CD4-positive, alpha-beta memory T cell (primary cell): ENCODE measurements around the gene GBP1. TPM values are rescaled to one million over a fixed set of nuclear protein-coding genes. Genes with fewer than 3 reads are reported as not detected.

Experiments
- CTCF ChIA-PET: fragments of 350-600 bp; sonication (Branson Sonifier 250); formaldehyde crosslinking; loops from one replicate; lab custom pipeline; 2021; ENCODE audit warnings: inconsistent platforms; ENCODE audit not compliant: partially characterized antibody; lab: Charles Lee
- POLR2A ChIA-PET: fragments of 350-600 bp; sonication (Branson Sonifier 250); formaldehyde crosslinking; loops from one replicate; lab custom pipeline; 2021; ENCODE audit not compliant: partially characterized antibody; lab: Charles Lee
- DNase-seq, 5 donors: peaks; one replicate each; pipeline versions ENCODE4 v3.0.0 to v3.0.0-alpha.2; 2020 to 2022; ENCODE audit warnings: mixed read lengths in 1 of 5
- H3K27ac ChIP-seq: one replicate; pipeline ENCODE4 v1.7.0; 2013; ENCODE audit warnings: low read depth, low read length
- H3K27me3 ChIP-seq: 2 replicates; pipeline ENCODE4 v1.7.0; 2013; ENCODE audit warnings: mild to moderate bottlenecking, low read length, moderate library complexity; ENCODE audit not compliant: insufficient read depth
- H3K36me3 ChIP-seq: 2 replicates; pipeline ENCODE4 v1.7.0; 2013; ENCODE audit warnings: mild to moderate bottlenecking, low read length, moderate library complexity; ENCODE audit not compliant: insufficient read depth
- H3K4me1 ChIP-seq: 2 replicates; pipeline ENCODE4 v1.7.0; 2013; ENCODE audit warnings: mild to moderate bottlenecking, low read length, moderate library complexity; ENCODE audit not compliant: insufficient read depth
- H3K4me3 ChIP-seq, 2 donors: one replicate each; pipeline ENCODE4 v1.7.0; 2013; ENCODE audit warnings: low read length in 2 of 2, mild to moderate bottlenecking in 1 of 2
- H3K9me3 ChIP-seq, 2 donors: one replicate each; pipeline ENCODE4 v1.7.0; 2013; ENCODE audit warnings: low read length in 2 of 2, control low read depth in 1 of 2; ENCODE audit not compliant: control insufficient read depth in 1 of 2
- H3K27ac Mint-ChIP-seq, 7 donors: one replicate each; pipeline ENCODE4 v1.8.0; 2020 to 2021; ENCODE audit warnings: mixed read lengths in 7 of 7, mild to moderate bottlenecking in 6 of 7, inconsistent platforms in 3 of 7, moderate library complexity in 3 of 7
- H3K27me3 Mint-ChIP-seq, 2 donors: one replicate each; pipeline ENCODE4 v1.8.0; 2020 to 2021; ENCODE audit warnings: mixed read lengths in 2 of 2
- H3K36me3 Mint-ChIP-seq, 2 donors: one replicate each; pipeline ENCODE4 v1.8.0; 2020 to 2021; ENCODE audit warnings: mixed read lengths in 2 of 2, inconsistent platforms in 1 of 2, mild to moderate bottlenecking in 1 of 2
- H3K4me1 Mint-ChIP-seq, 4 donors: one replicate each; pipeline ENCODE4 v1.8.0; 2020 to 2021; ENCODE audit warnings: mixed read lengths in 4 of 4, mild to moderate bottlenecking in 1 of 4
- H3K4me3 Mint-ChIP-seq, 8 donors: one replicate each; pipeline ENCODE4 v1.8.0; 2020 to 2021; ENCODE audit warnings: mixed read lengths in 8 of 8, mild to moderate bottlenecking in 7 of 8, moderate library complexity in 6 of 8, inconsistent platforms in 3 of 8
- H3K9me3 Mint-ChIP-seq, 8 donors: one replicate each; pipeline ENCODE4 v1.8.0; 2020 to 2021; ENCODE audit warnings: mixed read lengths in 8 of 8, mild to moderate bottlenecking in 5 of 8, inconsistent platforms in 3 of 8, moderate library complexity in 1 of 8
- intact Hi-C: fragments of 100-400 bp; cut with micrococcal nuclease; formaldehyde crosslinking; loops from one replicate; pipeline ENCODE4 v1.15.1; 2023
- polyA plus RNA-seq, 2 donors: library from polyadenylated mRNA; unstranded; fragments of 300-500 nt; fragmentation: Illumina TruSeq; gene quantifications; one replicate each; pipeline ENCODE4 v1.2.3, GENCODE V29; 2021
- total RNA-seq, 2 experiments: library from RNA; stranded (reverse); gene quantifications; one replicate each; pipeline ENCODE4 v1.2.3, GENCODE V29; 2021

Gene GBP1
- total and polyA plus RNA-seq, 4 experiments from 2014 or later, result 54.3 to 74.2 (median 70.0) TPM

DNA sequence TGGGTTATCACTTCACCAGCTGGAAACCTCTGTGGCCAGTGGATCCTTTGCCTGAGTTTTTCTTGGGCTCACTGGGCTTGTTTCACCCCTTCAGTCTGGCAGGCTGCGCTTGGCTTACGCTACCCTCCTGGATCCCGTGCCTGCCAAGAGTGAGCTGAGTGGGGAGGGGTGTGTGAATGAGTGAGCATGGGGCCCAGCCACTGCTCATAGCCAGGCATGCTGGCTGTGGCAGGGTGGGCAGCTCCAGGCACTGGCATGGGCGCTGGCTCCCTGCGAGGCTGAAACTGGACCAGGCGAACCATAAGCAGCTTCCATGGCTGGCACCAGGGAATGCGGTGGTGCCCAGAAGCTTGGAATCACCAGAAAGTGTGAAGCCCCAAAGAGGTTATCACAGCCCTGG, 22.5 kb downstream of the GBP1 start:
- no peak overlapping the region for H3K27ac Mint-ChIP-seq
- Histone ChIP-seq H3K27me3 (no peaks in the 10 kb centered on the region), H3K36me3 (no peaks in the 10 kb centered on the region), H3K27ac (no peak overlapping the region), H3K4me3 (no peak overlapping the region), H3K4me1 (peaks cover 23% of the 10 kb centered on the region), H3K9me3 (no peaks in the 10 kb centered on the region)
- intact Hi-C loops, result no loop called here
- CTCF ChIA-PET, result interaction anchor here (0.9 to 2.6 kb wide), 3 partner anchors 14 to 233 kb away, joined by 3 to 12 read pairs (median 3); partner anchors contain the start of gene GBP3
- H3K4me3 Mint-ChIP-seq, result no peak overlapping the region
- POLR2A ChIA-PET, result interaction anchor here (1.6 to 2.1 kb wide), 2 partner anchors 8 to 21 kb away, joined by 7 to 11 read pairs; no protein-coding TSS in a partner anchor
- no peaks in the 10 kb centered on the region for H3K27me3 Mint-ChIP-seq
- H3K9me3 Mint-ChIP-seq, result peaks cover 0 to 16% (median 1%) of the 10 kb centered on the region in 8 donors
- DNase-seq, result no peak
- peaks cover 25 to 40% (median 29%) of the 10 kb centered on the region in 4 donors for H3K4me1 Mint-ChIP-seq
- peaks cover 8 to 11% of the 10 kb centered on the region in 2 donors for H3K36me3 Mint-ChIP-seq

DNA sequence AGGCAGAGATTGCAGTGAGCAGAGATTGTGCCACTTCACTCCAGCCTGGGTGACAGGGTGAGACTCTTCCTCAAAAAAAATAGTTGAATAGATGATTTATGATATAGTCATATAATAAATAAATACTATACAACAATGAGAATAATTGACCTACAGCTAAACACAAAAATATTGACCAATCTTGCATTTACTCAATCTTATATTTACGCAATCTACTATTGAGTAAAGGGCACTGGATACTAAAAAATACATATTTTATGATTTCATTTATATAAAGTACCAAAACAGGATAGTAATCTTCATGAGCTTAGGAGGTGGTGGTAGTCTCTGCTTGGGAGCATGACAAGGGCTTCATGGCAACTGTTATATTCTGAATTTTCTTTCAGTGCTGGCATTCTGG, 23.3 kb downstream of the GBP1 start:
- Mint-ChIP-seq H3K9me3 (peaks cover 0 to 16% (median 1%) of the 10 kb centered on the region in 8 donors), H3K27ac (peak overlapping the region in 1 of 7 donors; percentile 58), H3K27me3 (no peaks in the 10 kb centered on the region), H3K4me1 (peaks cover 25 to 40% (median 28%) of the 10 kb centered on the region in 4 donors), H3K36me3 (peaks cover 8 to 10% of the 10 kb centered on the region in 2 donors), H3K4me3 (peak overlapping the region in 1 of 8 donors; percentile 62)
- intact Hi-C loops, result loop anchor here (2.0 kb wide), 1 partner anchor 19 kb away; the partner anchor contains the start of gene GBP3
- Histone ChIP-seq H3K27me3 (no peaks in the 10 kb centered on the region), H3K4me1 (peaks cover 23% of the 10 kb centered on the region), H3K4me3 (no peak overlapping the region), H3K27ac (no peak overlapping the region), H3K9me3 (no peaks in the 10 kb centered on the region), H3K36me3 (no peaks in the 10 kb centered on the region)
- POLR2A ChIA-PET, result interaction anchor here (1.1 to 2.1 kb wide), 5 partner anchors 7 to 75 kb away, joined by 3 to 11 read pairs (median 4); no protein-coding TSS in a partner anchor
- CTCF ChIA-PET, result interaction anchor here (1.1 to 2.6 kb wide), 2 partner anchors 20 to 234 kb away, joined by 3 to 12 read pairs; partner anchors contain the start of gene GBP3
- DNase-seq, result no peak

DNA sequence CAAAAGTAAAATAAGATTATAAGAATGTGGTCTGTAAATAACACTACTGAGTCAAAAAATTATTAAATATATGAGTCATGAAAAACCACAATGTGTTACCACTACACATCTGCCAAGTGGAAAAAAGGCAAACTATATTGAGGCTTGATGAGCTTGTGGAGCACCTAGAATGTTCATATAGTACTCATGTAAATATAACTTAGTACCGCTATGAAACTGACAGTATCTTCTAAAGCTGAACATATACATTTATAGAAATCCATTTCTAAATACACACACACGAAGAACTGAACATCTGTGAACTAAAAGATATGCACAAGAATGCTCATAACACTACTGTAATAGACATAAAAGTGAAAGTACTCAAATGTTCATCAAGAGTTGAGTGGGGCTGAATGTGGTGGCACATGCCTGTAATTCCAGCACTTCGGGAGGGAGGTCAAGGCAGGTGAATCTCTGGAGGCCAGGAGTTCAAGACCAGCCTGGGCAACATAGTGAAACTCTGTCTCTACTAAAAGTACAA, 23.8 kb downstream of the GBP1 start:
- peak overlapping the region in 1 of 7 donors; percentile 58 for H3K27ac Mint-ChIP-seq
- DNase-seq, result no peak
- no peaks in the 10 kb centered on the region for H3K27me3 Mint-ChIP-seq

DNA sequence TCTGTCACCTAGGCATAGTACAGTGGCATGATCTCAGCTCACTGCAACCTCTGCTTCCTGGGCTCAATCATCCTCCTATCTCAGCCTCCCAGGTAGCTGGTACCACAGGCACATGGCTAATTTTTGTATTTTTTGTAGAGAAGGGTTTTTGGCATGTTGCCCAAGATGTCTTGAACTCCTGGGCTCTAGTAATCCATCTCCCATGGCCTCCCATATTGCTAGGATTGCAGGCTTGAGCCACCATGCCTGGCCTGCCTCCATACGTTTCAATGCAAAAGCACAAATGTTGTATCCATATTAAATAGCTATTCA, 24.7 kb downstream of the GBP1 start:
- Histone ChIP-seq H3K4me1 (peaks cover 28% of the 10 kb centered on the region), H3K36me3 (no peaks in the 10 kb centered on the region), H3K27ac (no peak overlapping the region), H3K4me3 (no peak overlapping the region), H3K9me3 (no peaks in the 10 kb centered on the region), H3K27me3 (no peaks in the 10 kb centered on the region)
- CTCF ChIA-PET, result interaction anchor here (2.6 kb wide), 1 partner anchor 18 kb away, joined by 12 read pairs; the partner anchor contains the start of gene GBP3
- H3K4me1 Mint-ChIP-seq, result peaks cover 28 to 45% (median 32%) of the 10 kb centered on the region in 4 donors
- H3K9me3 Mint-ChIP-seq, result peaks cover 0 to 16% (median 1%) of the 10 kb centered on the region in 8 donors
- intact Hi-C loops, result loop anchor here (2.0 kb wide), 1 partner anchor 17 kb away; the partner anchor contains the start of gene GBP3
- H3K36me3 Mint-ChIP-seq, result peaks cover 8 to 10% of the 10 kb centered on the region in 2 donors
- POLR2A ChIA-PET, result interaction anchor here (0.7 to 2.2 kb wide), 4 partner anchors 19 to 46 kb away, joined by 3 to 7 read pairs (median 3); no protein-coding TSS in a partner anchor
- peak overlapping the region in 2 of 7 donors; percentile 32 to 37 for H3K27ac Mint-ChIP-seq
- peak overlapping the region in 6 of 8 donors; percentile 5 to 77 (median 37) for H3K4me3 Mint-ChIP-seq
- no peak for DNase-seq
- H3K27me3 Mint-ChIP-seq, result no peaks in the 10 kb centered on the region

More for the DNA sequence above, 23.8 kb downstream of the GBP1 start:
- peaks cover 8 to 10% of the 10 kb centered on the region in 2 donors for H3K36me3 Mint-ChIP-seq
- H3K27ac ChIP-seq, result no peak overlapping the region
- no peaks in the 10 kb centered on the region for H3K9me3 ChIP-seq
- H3K4me1 ChIP-seq, result peaks cover 23% of the 10 kb centered on the region
- H3K9me3 Mint-ChIP-seq, result peaks cover 0 to 16% (median 1%) of the 10 kb centered on the region in 8 donors
- ChIA-PET POLR2A (interaction anchor here (1.1 to 2.2 kb wide), 5 partner anchors 11 to 76 kb away, joined by 3 to 7 read pairs (median 4); no protein-coding TSS in a partner anchor), CTCF (interaction anchor here (1.1 to 2.6 kb wide), 2 partner anchors 19 to 235 kb away, joined by 3 to 12 read pairs; partner anchors contain the start of gene GBP3)
- no peaks in the 10 kb centered on the region for H3K36me3 ChIP-seq
- H3K27me3 ChIP-seq, result no peaks in the 10 kb centered on the region
- H3K4me1 Mint-ChIP-seq, result peaks cover 25 to 40% (median 28%) of the 10 kb centered on the region in 4 donors
- no peak overlapping the region for H3K4me3 ChIP-seq
- peak overlapping the region in 3 of 8 donors; percentile 0 to 62 (median 25) for H3K4me3 Mint-ChIP-seq
- intact Hi-C loops, result loop anchor here (2.0 kb wide), 1 partner anchor 18 kb away; the partner anchor contains the start of gene GBP3

DNA sequence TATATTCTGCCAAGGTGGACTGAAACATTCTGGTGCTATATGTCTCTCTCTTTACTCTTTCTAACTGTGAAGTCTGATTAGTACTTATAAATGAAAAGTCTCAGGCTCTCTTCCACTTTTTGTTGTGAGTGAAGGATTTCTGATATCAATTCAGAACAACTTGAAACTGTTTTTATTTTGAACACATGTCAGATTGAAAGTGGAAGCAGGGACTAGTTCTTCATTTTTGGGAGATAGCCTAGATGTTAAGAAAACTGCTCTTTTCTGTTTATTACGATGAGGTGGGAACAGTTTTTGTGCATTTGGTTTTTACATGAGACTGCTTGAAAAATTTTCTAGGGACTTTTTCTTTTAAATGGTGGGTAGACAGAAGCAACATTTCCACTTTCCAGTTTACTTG, 27.8 kb downstream of the GBP1 start:
- ChIA-PET POLR2A (no interaction called here), CTCF (no interaction called here)
- H3K27ac Mint-ChIP-seq, result no peak overlapping the region
- peaks cover 51 to 76% (median 57%) of the 10 kb centered on the region in 4 donors for H3K4me1 Mint-ChIP-seq
- Histone ChIP-seq H3K27ac (no peak overlapping the region), H3K9me3 (no peaks in the 10 kb centered on the region), H3K4me3 (no peak overlapping the region), H3K36me3 (no peaks in the 10 kb centered on the region), H3K27me3 (no peaks in the 10 kb centered on the region), H3K4me1 (peaks cover 49% of the 10 kb centered on the region)
- no peak for DNase-seq
- H3K36me3 Mint-ChIP-seq, result peaks cover 3 to 6% of the 10 kb centered on the region in 2 donors
- H3K27me3 Mint-ChIP-seq, result no peaks in the 10 kb centered on the region
- peaks cover 0 to 10% (median 2%) of the 10 kb centered on the region in 8 donors for H3K9me3 Mint-ChIP-seq
- H3K4me3 Mint-ChIP-seq, result no peak overlapping the region
- intact Hi-C loops, result no loop called here

DNA sequence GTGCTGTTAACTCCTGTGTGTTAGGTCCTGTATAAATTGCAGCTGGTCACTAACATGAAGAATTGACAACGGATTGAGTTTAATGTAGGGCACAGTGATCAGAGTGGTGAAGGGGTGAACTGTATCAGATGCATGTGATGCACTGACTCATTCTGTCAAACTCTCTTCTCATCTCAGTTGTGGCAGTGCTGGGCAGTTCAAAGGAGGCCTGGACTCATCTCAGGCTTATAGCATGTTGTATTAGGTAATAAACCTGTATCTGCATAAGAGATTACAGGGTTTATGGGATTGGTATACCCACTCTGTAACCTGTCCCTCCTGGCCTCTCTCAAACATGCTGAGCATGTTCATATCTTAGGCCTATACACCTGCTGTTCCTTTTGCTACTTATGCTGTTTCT, 29.9 kb downstream of the GBP1 start:
- H3K4me1 ChIP-seq, result peaks cover 34% of the 10 kb centered on the region
- no peaks in the 10 kb centered on the region for H3K27me3 Mint-ChIP-seq
- no peaks in the 10 kb centered on the region for H3K36me3 ChIP-seq
- no peak overlapping the region for H3K27ac ChIP-seq
- DNase-seq, result no peak
- ChIA-PET POLR2A (interaction anchor here (1.0 to 3.4 kb wide), 8 partner anchors 8 to 241 kb away, joined by 3 to 35 read pairs (median 7); partner anchors contain the start of genes GBP1 and GBP3), CTCF (interaction anchor here (2.8 kb wide), 1 partner anchor 30 kb away, joined by 7 read pairs; the partner anchor contains the start of gene GBP1)
- no peak overlapping the region for H3K4me3 ChIP-seq
- intact Hi-C loops, result loop anchor here (2.0 kb wide), 1 partner anchor 30 kb away; the partner anchor contains the start of gene GBP1
- H3K27ac Mint-ChIP-seq, result peak overlapping the region in 5 of 7 donors; percentile 15 to 83 (median 77)
- H3K9me3 Mint-ChIP-seq, result peaks cover 0 to 21% (median 6%) of the 10 kb centered on the region in 8 donors
- H3K36me3 Mint-ChIP-seq, result peaks cover 3 to 11% of the 10 kb centered on the region in 2 donors
- H3K4me3 Mint-ChIP-seq, result peak overlapping the region in 2 of 8 donors; percentile 57 to 83
- H3K4me1 Mint-ChIP-seq, result peaks cover 46 to 79% (median 62%) of the 10 kb centered on the region in 4 donors
- no peaks in the 10 kb centered on the region for H3K9me3 ChIP-seq
- no peaks in the 10 kb centered on the region for H3K27me3 ChIP-seq
